ENCODE measurements around the gene CCDC3. TPM values are rescaled to one million over a fixed set of nuclear protein-coding genes. Genes with fewer than 3 reads are reported as not detected.

Gene CCDC3
- total and polyA plus RNA-seq, 8 donors = 0.60 to 4.7 (median 2.2) TPM

GRCh38 chr10:12921163-12921562, 80.3 kb downstream of the CCDC3 start:
- no peaks in the 10 kb centered on the region for H3K9me3 ChIP-seq
- no peaks in the 10 kb centered on the region for H3K27me3 ChIP-seq
- intact Hi-C loops (cut with DNase I) = no loop called here
- H3K27ac ChIP-seq = no peak overlapping the region
- no peak for FAIRE-seq
- no peaks in the 10 kb centered on the region for H3K4me1 ChIP-seq
- no peak overlapping the region for H3K4me3 ChIP-seq
- DNase-seq = no peak
- H3K36me3 ChIP-seq = no peaks in the 10 kb centered on the region
- TF ChIP-seq, protein P1, sequence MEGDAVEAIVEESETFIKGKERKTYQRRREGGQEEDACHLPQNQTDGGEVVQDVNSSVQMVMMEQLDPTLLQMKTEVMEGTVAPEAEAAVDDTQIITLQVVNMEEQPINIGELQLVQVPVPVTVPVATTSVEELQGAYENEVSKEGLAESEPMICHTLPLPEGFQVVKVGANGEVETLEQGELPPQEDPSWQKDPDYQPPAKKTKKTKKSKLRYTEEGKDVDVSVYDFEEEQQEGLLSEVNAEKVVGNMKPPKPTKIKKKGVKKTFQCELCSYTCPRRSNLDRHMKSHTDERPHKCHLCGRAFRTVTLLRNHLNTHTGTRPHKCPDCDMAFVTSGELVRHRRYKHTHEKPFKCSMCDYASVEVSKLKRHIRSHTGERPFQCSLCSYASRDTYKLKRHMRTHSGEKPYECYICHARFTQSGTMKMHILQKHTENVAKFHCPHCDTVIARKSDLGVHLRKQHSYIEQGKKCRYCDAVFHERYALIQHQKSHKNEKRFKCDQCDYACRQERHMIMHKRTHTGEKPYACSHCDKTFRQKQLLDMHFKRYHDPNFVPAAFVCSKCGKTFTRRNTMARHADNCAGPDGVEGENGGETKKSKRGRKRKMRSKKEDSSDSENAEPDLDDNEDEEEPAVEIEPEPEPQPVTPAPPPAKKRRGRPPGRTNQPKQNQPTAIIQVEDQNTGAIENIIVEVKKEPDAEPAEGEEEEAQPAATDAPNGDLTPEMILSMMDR (IDR thresholded peaks at IDR 0.05) = no peak
- 52 to 60% methylated on average over 6 of the region's 6 CpGs for WGBS, 2 donors
- no peak for ATAC-seq

DNA sequence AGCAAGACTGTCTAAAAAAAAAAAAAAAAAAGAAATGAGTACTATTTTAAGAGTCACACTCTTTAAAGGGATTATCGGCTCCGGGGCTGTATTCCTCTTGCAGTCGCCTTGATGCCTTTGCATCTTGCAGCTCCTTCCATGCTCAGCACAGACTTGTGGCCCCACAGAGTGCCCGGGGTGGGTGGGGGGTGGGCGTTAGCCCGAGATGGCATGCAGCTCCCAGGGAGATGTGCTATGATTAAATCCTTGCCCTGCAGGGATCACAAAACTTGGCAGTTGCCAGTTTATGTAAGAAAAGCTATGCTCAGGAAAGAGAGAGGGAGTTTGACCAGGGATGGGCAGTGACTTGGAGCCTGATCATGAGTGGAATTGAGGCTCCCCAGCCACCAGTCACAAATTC, 81.9 kb downstream of the CCDC3 start:
- H3K4me1 ChIP-seq = no peaks in the 10 kb centered on the region
- FAIRE-seq = no peak
- TF ChIP-seq, protein P1 (IDR thresholded peaks at IDR 0.05) = no peak
- WGBS, 2 donors = 60 to 65% methylated on average over 6 of the region's 6 CpGs
- no peak overlapping the region for H3K4me3 ChIP-seq
- ATAC-seq = no peak
- intact Hi-C loops (cut with DNase I) = no loop called here
- no peaks in the 10 kb centered on the region for H3K36me3 ChIP-seq
- no peak for DNase-seq
- no peak overlapping the region for H3K27ac ChIP-seq
- no peaks in the 10 kb centered on the region for H3K27me3 ChIP-seq
- no peaks in the 10 kb centered on the region for H3K9me3 ChIP-seq

GRCh38 chr10:12916587-12916986, 84.9 kb downstream of the CCDC3 start:
- H3K27ac ChIP-seq = no peak overlapping the region
- H3K27me3 ChIP-seq = no peaks in the 10 kb centered on the region
- 82 to 100% methylated on average over 4 of the region's 4 CpGs for WGBS, 2 donors
- H3K36me3 ChIP-seq = no peaks in the 10 kb centered on the region
- DNase-seq (no peak), ATAC-seq (no peak), FAIRE-seq (no peak)
- no peaks in the 10 kb centered on the region for H3K4me1 ChIP-seq
- TF ChIP-seq, protein P1 (IDR thresholded peaks at IDR 0.05) = no peak
- intact Hi-C loops (cut with DNase I) = no loop called here
- no peaks in the 10 kb centered on the region for H3K9me3 ChIP-seq
- H3K4me3 ChIP-seq = no peak overlapping the region

DNA sequence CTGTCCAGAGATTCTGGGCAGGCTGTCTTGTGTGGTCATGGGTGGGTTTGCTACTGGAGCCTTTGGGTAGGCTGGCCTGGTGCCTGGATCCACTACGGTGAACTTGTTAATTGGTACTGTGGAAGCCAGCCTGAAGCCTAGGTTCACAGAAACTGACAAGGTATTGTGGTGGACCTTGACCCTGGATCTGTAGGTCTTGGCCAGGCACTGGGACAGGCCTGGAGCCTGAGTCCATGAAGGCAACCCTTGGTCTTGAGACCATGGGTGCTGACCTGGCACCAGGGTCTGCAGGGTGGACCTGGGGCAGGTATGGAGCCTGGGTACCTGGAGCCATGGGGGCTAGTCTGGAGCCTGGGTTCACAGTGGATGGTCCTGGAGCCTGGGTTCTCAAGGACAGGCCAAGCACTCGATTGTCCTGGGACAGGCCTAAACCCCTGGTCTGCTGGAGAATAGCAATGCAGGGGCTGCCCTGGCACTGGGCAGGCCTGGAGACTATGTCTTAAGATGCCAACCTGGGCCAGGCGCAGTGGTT, 85.8 kb downstream of the CCDC3 start:
- Histone ChIP-seq H3K27ac (no peak overlapping the region), H3K4me1 (no peaks in the 10 kb centered on the region), H3K4me3 (no peak overlapping the region), H3K36me3 (no peaks in the 10 kb centered on the region), H3K27me3 (no peaks in the 10 kb centered on the region), H3K9me3 (no peaks in the 10 kb centered on the region)
- TF ChIP-seq, protein P1 (IDR thresholded peaks at IDR 0.05) = no peak
- WGBS, 2 donors = 87 to 94% methylated on average over 3 of the region's 3 CpGs
- DNase-seq = no peak
- FAIRE-seq = no peak
- no peak for ATAC-seq
- intact Hi-C loops (cut with DNase I) = no loop called here

- TF ChIP-seq, protein P1 (IDR thresholded peaks at IDR 0.05) = no peak
- DNase-seq (no peak), ATAC-seq (no peak), FAIRE-seq (no peak)
- H3K27ac ChIP-seq = no peak overlapping the region
- no peaks in the 10 kb centered on the region for H3K4me1 ChIP-seq
- no peaks in the 10 kb centered on the region for H3K27me3 ChIP-seq
- WGBS, 2 donors = 86% methylated on average over 2 of the region's 2 CpGs
- intact Hi-C loops (cut with DNase I) = no loop called here
- no peaks in the 10 kb centered on the region for H3K9me3 ChIP-seq
- H3K36me3 ChIP-seq = no peaks in the 10 kb centered on the region
- H3K4me3 ChIP-seq = no peak overlapping the region
Measured at GRCh38 chr10:12914111-12914510, 87.4 kb downstream of the CCDC3 start.
